Cardiac fibroblast (primary cell): ENCODE data around the gene CLSTN2.

Experiments
- DNase-seq, 2 donors: peaks; one replicate each; pipeline versions ENCODE4 v3.0.0 to v3.0.0-alpha.2; 2010; ENCODE audit warnings: low read depth in 2 of 2
- H3K4me3 ChIP-seq, 2 donors: replicated peaks in 1 of 2; 1 replicate in 1 of 2; 2 replicates in 1 of 2; pipeline ENCODE4 v1.5.1; 2011; ENCODE audit warnings: low read depth in 2 of 2, low read length in 2 of 2, mild to moderate bottlenecking in 2 of 2, moderate library complexity in 1 of 2
- TF ChIP-seq, protein P1 (sequence below): IDR thresholded peaks from one replicate; pipeline ENCODE4 v1.5.1; 2011; ENCODE audit warnings: low read depth, mild to moderate bottlenecking, low read length, inconsistent platforms

The CLSTN2 gene

DNA sequence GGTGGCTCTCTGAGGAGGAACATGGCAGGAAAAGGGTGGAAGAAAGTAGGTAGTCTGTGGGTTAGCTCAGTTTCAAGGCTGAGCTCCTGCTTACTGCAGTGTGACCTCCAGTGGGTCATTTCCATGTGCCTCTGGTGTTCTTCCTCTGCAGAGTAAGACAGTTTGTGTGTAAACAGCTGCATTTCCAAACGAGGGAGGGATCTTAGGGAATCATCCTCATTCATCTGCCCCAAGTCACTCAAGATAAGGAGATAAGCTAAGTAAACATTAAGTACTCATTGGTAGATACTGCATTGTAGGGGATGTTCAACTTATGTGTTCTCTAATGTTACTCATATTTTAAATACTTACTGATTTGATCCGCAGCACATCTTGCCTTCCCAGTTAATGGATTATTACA is 83.6 kb downstream of the CLSTN2 start:
- TF ChIP-seq, protein P1, sequence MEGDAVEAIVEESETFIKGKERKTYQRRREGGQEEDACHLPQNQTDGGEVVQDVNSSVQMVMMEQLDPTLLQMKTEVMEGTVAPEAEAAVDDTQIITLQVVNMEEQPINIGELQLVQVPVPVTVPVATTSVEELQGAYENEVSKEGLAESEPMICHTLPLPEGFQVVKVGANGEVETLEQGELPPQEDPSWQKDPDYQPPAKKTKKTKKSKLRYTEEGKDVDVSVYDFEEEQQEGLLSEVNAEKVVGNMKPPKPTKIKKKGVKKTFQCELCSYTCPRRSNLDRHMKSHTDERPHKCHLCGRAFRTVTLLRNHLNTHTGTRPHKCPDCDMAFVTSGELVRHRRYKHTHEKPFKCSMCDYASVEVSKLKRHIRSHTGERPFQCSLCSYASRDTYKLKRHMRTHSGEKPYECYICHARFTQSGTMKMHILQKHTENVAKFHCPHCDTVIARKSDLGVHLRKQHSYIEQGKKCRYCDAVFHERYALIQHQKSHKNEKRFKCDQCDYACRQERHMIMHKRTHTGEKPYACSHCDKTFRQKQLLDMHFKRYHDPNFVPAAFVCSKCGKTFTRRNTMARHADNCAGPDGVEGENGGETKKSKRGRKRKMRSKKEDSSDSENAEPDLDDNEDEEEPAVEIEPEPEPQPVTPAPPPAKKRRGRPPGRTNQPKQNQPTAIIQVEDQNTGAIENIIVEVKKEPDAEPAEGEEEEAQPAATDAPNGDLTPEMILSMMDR = no peak
- H3K4me3 ChIP-seq = no peak overlapping the region
- no peak for DNase-seq

DNA sequence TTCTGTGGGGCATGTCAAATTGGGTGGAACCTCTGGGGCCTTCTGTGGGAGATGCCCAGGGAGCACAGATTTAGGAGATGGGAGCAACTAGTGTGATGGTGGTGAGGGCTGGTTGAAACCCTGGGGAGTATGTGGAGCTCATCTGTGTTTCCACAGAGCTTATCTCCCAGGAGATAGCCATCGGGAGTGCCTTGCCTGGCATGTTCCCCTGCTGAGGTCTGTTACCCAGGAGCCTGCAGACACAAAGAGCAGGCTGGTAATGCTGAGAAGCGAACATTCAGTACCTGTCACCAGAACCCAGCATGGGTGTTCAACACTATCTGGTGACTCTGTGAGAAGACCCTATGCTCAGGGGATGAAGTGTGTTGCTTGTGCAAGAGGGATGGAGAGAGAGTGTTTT is 85.0 kb downstream of the CLSTN2 start:
- TF ChIP-seq, protein P1 = no peak

DNA sequence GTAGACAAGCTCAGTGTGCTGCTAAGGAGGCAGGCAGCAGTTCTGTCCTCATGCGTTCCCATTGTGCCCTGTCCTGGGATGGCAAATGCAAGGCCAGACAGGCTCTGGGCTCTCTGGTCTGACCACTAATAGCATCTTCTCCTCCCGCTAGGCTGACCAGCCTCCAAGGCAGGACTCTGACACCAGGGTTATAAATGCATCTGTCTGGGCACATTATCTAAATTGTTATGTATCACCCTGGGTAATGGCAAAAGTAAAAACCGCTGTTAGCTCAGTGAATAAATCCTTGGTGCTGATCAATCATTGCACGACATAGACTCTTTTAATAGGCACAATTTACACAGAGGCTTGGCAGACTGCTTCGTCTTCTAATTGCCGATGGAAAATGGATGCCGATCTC is 85.6 kb downstream of the CLSTN2 start:
- no peak overlapping the region for H3K4me3 ChIP-seq
- DNase-seq = no peak

More for the DNA sequence above, 85.0 kb downstream of the CLSTN2 start:
- DNase-seq = no peak
- no peak overlapping the region for H3K4me3 ChIP-seq

GRCh38 chr3:140021269-140021668 is 86.3 kb downstream of the CLSTN2 start:
- DNase-seq = no peak

More for the DNA sequence above, 85.6 kb downstream of the CLSTN2 start:
- TF ChIP-seq, protein P1 = no peak

GRCh38 chr3:140022066-140022770 is 87.2 kb downstream of the CLSTN2 start:
- TF ChIP-seq, protein P1 = no peak
- no peak for DNase-seq

More at GRCh38 chr3:140021269-140021668, 86.3 kb downstream of the CLSTN2 start:
- H3K4me3 ChIP-seq = no peak overlapping the region
- TF ChIP-seq, protein P1 = no peak

DNA sequence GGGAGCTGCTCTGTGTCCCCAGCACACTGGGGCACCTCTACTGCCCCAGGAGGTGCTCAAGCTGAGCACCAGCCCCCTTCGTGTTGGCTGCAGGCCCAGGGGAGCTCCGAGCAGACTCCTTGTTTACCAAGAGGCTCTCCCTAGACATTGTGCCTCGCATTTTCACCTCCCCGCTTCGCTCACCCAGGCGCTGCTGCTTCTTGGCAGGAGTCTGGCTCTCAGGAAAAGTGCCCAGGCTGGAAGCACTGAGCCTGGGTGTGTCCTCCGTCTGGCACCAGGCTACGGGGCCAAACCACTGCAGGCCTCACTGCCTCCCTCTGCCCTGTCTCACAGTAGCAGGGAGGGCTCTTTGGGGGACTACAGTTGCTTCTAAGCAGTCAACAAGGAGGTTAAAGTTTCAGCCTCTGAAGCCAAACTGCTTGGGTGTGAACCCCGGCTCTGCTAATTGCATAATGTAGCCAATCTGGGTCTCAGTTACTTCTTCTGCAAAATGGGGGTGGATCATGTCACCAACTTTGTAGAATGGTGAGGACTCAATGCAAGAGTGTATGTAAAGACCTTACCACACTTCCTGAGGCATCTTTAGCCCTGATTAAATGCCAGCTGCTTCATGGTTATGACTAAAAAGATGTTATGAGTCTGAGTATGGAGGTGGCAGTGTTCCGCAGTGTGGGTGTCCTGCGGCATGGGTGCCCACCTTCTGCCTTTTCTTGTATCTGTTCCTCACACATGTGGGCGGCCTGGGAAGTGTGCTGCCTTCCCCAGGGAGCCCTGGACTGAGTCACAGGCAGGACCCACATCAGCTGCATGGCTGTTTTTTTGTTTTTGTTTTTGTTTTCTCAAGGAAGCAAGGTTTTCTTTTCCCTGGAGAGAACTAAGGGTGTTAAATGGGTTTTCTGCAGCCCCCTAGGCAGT is 88.9 kb downstream of the CLSTN2 start:
- no peak overlapping the region for H3K4me3 ChIP-seq
- TF ChIP-seq, protein P1 = no peak
- no peak for DNase-seq

More at GRCh38 chr3:140022066-140022770, 87.2 kb downstream of the CLSTN2 start:
- H3K4me3 ChIP-seq = no peak overlapping the region
